SU-DHL-6 (cell line): ENCODE results near the gene GRAMD2B.

Experiments used
- CTCF ChIP-seq: fragments of 200-600 bp; sonication (generic); IDR thresholded peaks from one replicate; pipeline ENCODE4 v1.5.1; 2017; ENCODE audit warnings: antibody characterized with exemption, mild to moderate bottlenecking, low read length, moderate library complexity; ENCODE audit not compliant: insufficient read depth, poor library complexity, severe bottlenecking
- EZH2phosphoT487 ChIP-seq: fragments of 200-600 bp; sonication (generic), shearing (Covaris generic); conservative IDR thresholded peaks from 2 replicates; pipeline ENCODE4 v1.6.1; 2018; ENCODE audit warnings: mild to moderate bottlenecking, antibody characterized with exemption, low read length, moderate library complexity, mixed read lengths

DNA sequence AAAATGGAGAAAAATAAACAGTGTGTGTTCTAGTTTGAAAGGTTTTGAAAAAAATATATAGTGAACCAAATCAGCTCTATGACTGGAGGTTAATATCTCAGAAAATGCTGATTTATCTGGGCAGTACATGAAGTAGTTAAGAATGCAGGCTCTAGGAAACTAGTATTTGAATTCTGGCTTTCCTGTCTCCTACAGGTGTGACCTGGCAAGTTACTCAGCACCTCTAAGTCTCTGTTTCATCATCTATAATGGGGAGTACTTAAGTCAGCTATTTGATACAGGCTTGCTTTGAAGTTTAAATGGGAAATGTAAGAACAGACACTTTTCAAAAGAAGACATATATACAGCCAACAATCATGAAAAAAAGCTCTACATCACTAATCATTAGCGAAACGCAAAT is 5.2 kb downstream of the GRAMD2B start:
- no peak for TF ChIP-seq CTCF
- no peak for TF ChIP-seq EZH2phosphoT487
